Stimulated activated CD8-positive, alpha-beta memory T cell treated with anti-CD3 and anti-CD28 coated beads, Interleukin-4, amount 100 ng/mL, for 48 hours (primary cell): ENCODE results near the gene TYMS.

ENCODE experiments used
- DNase-seq: peaks from one replicate; pipeline ENCODE4 v3.0.0-alpha.2; 2020

Gene TYMS

GRCh38 chr18:657311-658000 lies at the start of gene TYMS:
Gene TYMS, plus strand, starts transcription at chr18:657653. Its CDS starts 90 bp downstream, at chr18:657743.
- DNase-seq, result peak; percentile 70

- no peak for DNase-seq
These were observed 49.5 kb upstream of the TYMS start for GRCh38 chr18:607930-608329.

GRCh38 chr18:610214-610928 lies 47.1 kb upstream of the TYMS start:
- DNase-seq, result no peak

- DNase-seq, result no peak
These were observed 45.3 kb upstream of the TYMS start for GRCh38 chr18:612156-612555.

GRCh38 chr18:614193-614592 lies 43.3 kb upstream of the TYMS start:
- DNase-seq, result no peak

GRCh38 chr18:615092-615521 lies 42.3 kb upstream of the TYMS start:
- no peak for DNase-seq

GRCh38 chr18:615773-616172 lies 41.7 kb upstream of the TYMS start:
- DNase-seq, result no peak

GRCh38 chr18:616380-616995 lies 41.0 kb upstream of the TYMS start:
- no peak for DNase-seq

- no peak for DNase-seq
These were observed 39.4 kb upstream of the TYMS start for GRCh38 chr18:617970-618504.

- DNase-seq, result no peak
These were observed 38.8 kb upstream of the TYMS start for GRCh38 chr18:618618-619017.

GRCh38 chr18:621291-622043 lies 36.0 kb upstream of the TYMS start:
- DNase-seq, result no peak

- DNase-seq, result no peak
These were observed 35.2 kb upstream of the TYMS start for GRCh38 chr18:622289-622688.

GRCh38 chr18:623761-624620 lies 33.5 kb upstream of the TYMS start:
- DNase-seq, result peak; percentile 81

GRCh38 chr18:627231-627630 lies 30.2 kb upstream of the TYMS start:
- DNase-seq, result no peak

GRCh38 chr18:629269-630150 lies 27.9 kb upstream of the TYMS start:
- peak; percentile 28 for DNase-seq

GRCh38 chr18:631560-631959 lies 25.9 kb upstream of the TYMS start:
- no peak for DNase-seq

- DNase-seq, result no peak
These were observed 22.9 kb upstream of the TYMS start for GRCh38 chr18:634551-635045.

- no peak for DNase-seq
These were observed 22.3 kb upstream of the TYMS start for GRCh38 chr18:635171-635570.

- no peak for DNase-seq
These were observed 16.2 kb upstream of the TYMS start for GRCh38 chr18:641224-641623.

GRCh38 chr18:644395-645004 lies 13.0 kb upstream of the TYMS start:
- peak; percentile 39 for DNase-seq
